Measurements from ENCODE around the gene COL23A1. TPM values are rescaled to one million over a fixed set of nuclear protein-coding genes. Genes with fewer than 3 reads are reported as not detected.

COL23A1 gene
- polyA plus RNA-seq, 4 donors = 5.8 to 13.4 (median 7.7) TPM

- DNase-seq (ENCODE audit: low read depth in 4 of 4, low spot score in 3 of 4) = no peak
These were observed 202.9 kb downstream of the COL23A1 start for GRCh38 chr5:178387061-178387855.

- DNase-seq (ENCODE audit: low read depth in 4 of 4, low spot score in 3 of 4) = no peak
These were observed 203.8 kb downstream of the COL23A1 start for GRCh38 chr5:178386336-178386931.

- no peak for DNase-seq (ENCODE audit: low read depth in 4 of 4, low spot score in 3 of 4)
These were observed 204.7 kb downstream of the COL23A1 start for GRCh38 chr5:178385496-178385890.

- no peak for DNase-seq (ENCODE audit: low read depth in 4 of 4, low spot score in 3 of 4)
These were observed 205.2 kb downstream of the COL23A1 start for GRCh38 chr5:178384816-178385495.

GRCh38 chr5:178383919-178384815, 206.0 kb downstream of the COL23A1 start:
- no peak for DNase-seq (ENCODE audit: low read depth in 4 of 4, low spot score in 3 of 4)

- no peak for DNase-seq (ENCODE audit: low read depth in 4 of 4, low spot score in 3 of 4)
These were observed 206.8 kb downstream of the COL23A1 start for GRCh38 chr5:178383301-178383918.

- DNase-seq (ENCODE audit: low read depth in 4 of 4, low spot score in 3 of 4) = no peak
These were observed 207.4 kb downstream of the COL23A1 start for GRCh38 chr5:178382754-178383164.

GRCh38 chr5:178381921-178382695, 208.1 kb downstream of the COL23A1 start:
- DNase-seq (ENCODE audit: low read depth in 4 of 4, low spot score in 3 of 4) = no peak

- DNase-seq (ENCODE audit: low read depth in 4 of 4, low spot score in 3 of 4) = no peak
These were observed 209.0 kb downstream of the COL23A1 start for GRCh38 chr5:178381206-178381605.

GRCh38 chr5:178380541-178381074, 209.6 kb downstream of the COL23A1 start:
- no peak for DNase-seq (ENCODE audit: low read depth in 4 of 4, low spot score in 3 of 4)

- DNase-seq (ENCODE audit: low read depth in 4 of 4, low spot score in 3 of 4) = no peak
These were observed 210.1 kb downstream of the COL23A1 start for GRCh38 chr5:178380086-178380485.

GRCh38 chr5:178378527-178379484, 211.4 kb downstream of the COL23A1 start:
- DNase-seq (ENCODE audit: low read depth in 4 of 4, low spot score in 3 of 4) = no peak

GRCh38 chr5:178377583-178378270, 212.5 kb downstream of the COL23A1 start:
- no peak for DNase-seq (ENCODE audit: low read depth in 4 of 4, low spot score in 3 of 4)

- DNase-seq (ENCODE audit: low read depth in 4 of 4, low spot score in 3 of 4) = peak in 1 of 4 donors; percentile 46
These were observed 213.1 kb downstream of the COL23A1 start for GRCh38 chr5:178376921-178377582.

GRCh38 chr5:178375348-178375747, 214.8 kb downstream of the COL23A1 start:
- DNase-seq (ENCODE audit: low read depth in 4 of 4, low spot score in 3 of 4) = no peak

GRCh38 chr5:178373711-178374110, 216.5 kb downstream of the COL23A1 start:
- DNase-seq (ENCODE audit: low read depth in 4 of 4, low spot score in 3 of 4) = no peak

- no peak for DNase-seq (ENCODE audit: low read depth in 4 of 4, low spot score in 3 of 4)
These were observed 218.0 kb downstream of the COL23A1 start for GRCh38 chr5:178372142-178372571.
